Osteocyte (in vitro differentiated cells): Measurements from ENCODE around the gene USH1G. TPM values are rescaled to one million over a fixed set of nuclear protein-coding genes. Genes with fewer than 3 reads are reported as not detected.

Source experiments
- DNase-seq: peaks from one replicate; pipeline ENCODE4 v3.0.0; 2021; ENCODE audit warnings: mixed read lengths; ENCODE audit not compliant: unreplicated experiment; ENCODE audit errors: extremely low spot score
- H3K27ac Mint-ChIP-seq: one replicate; pipeline ENCODE4 v1.8.0; 2021; ENCODE audit warnings: mild to moderate bottlenecking, mixed read lengths; ENCODE audit not compliant: unreplicated experiment
- H3K27me3 Mint-ChIP-seq: one replicate; pipeline ENCODE4 v1.8.0; 2021; ENCODE audit warnings: mixed read lengths; ENCODE audit not compliant: unreplicated experiment
- H3K36me3 Mint-ChIP-seq: one replicate; pipeline ENCODE4 v1.8.0; 2021; ENCODE audit warnings: mixed read lengths; ENCODE audit not compliant: unreplicated experiment
- H3K4me1 Mint-ChIP-seq: one replicate; pipeline ENCODE4 v1.8.0; 2021; ENCODE audit warnings: mixed read lengths; ENCODE audit not compliant: unreplicated experiment
- H3K4me3 Mint-ChIP-seq: one replicate; pipeline ENCODE4 v1.8.0; 2021; ENCODE audit warnings: mild to moderate bottlenecking, moderate library complexity, mixed read lengths; ENCODE audit not compliant: unreplicated experiment
- H3K9me3 Mint-ChIP-seq: one replicate; pipeline ENCODE4 v1.8.0; 2021; ENCODE audit warnings: mixed read lengths; ENCODE audit not compliant: unreplicated experiment
- total RNA-seq: library from RNA; stranded (reverse); gene quantifications from 2 replicates; pipeline ENCODE4 v1.2.1, GENCODE V29; 2021
- TF ChIP-seq, protein P1 (sequence below): fragments of 200-600 bp; sonication (generic); IDR thresholded peaks from 2 replicates; pipeline ENCODE4 v1.5.0; 2021; ENCODE audit warnings: antibody characterized with exemption, mild to moderate bottlenecking, moderate library complexity

USH1G gene
- total RNA-seq, 1 donor from 2014 or later = not detected

DNA sequence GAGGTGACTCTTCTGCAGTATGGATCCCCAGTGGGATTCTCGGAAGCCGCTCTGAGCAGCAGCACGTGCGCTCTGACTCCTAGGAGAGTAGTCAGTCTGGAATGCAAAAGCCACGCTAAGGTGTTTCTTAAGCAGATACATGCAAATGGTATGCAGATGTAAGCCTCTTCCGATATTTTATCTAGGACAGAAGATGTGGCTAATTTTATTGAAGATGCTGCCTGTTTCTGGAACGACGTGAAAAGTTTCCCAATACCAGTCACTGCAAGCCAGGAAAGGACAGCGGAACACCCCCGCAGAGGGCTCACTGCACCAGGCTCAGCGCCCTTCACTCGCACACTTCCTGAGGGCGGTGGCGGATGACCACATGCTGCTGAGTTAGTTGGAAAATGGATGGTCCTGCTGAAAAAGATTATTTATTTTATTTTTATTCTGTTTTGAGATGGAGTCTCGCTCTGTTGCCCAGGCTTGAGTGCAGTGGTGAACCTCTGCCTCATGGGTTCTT, 39.8 kb downstream of the USH1G start:
- H3K27me3 Mint-ChIP-seq = peaks cover 53% of the 10 kb centered on the region
- no peaks in the 10 kb centered on the region for H3K9me3 Mint-ChIP-seq
- TF ChIP-seq, protein P1, sequence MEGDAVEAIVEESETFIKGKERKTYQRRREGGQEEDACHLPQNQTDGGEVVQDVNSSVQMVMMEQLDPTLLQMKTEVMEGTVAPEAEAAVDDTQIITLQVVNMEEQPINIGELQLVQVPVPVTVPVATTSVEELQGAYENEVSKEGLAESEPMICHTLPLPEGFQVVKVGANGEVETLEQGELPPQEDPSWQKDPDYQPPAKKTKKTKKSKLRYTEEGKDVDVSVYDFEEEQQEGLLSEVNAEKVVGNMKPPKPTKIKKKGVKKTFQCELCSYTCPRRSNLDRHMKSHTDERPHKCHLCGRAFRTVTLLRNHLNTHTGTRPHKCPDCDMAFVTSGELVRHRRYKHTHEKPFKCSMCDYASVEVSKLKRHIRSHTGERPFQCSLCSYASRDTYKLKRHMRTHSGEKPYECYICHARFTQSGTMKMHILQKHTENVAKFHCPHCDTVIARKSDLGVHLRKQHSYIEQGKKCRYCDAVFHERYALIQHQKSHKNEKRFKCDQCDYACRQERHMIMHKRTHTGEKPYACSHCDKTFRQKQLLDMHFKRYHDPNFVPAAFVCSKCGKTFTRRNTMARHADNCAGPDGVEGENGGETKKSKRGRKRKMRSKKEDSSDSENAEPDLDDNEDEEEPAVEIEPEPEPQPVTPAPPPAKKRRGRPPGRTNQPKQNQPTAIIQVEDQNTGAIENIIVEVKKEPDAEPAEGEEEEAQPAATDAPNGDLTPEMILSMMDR = no peak
- DNase-seq = no peak
- H3K36me3 Mint-ChIP-seq = no peaks in the 10 kb centered on the region
- H3K4me3 Mint-ChIP-seq = no peak overlapping the region
- no peaks in the 10 kb centered on the region for H3K4me1 Mint-ChIP-seq
- H3K27ac Mint-ChIP-seq = no peak overlapping the region

DNA sequence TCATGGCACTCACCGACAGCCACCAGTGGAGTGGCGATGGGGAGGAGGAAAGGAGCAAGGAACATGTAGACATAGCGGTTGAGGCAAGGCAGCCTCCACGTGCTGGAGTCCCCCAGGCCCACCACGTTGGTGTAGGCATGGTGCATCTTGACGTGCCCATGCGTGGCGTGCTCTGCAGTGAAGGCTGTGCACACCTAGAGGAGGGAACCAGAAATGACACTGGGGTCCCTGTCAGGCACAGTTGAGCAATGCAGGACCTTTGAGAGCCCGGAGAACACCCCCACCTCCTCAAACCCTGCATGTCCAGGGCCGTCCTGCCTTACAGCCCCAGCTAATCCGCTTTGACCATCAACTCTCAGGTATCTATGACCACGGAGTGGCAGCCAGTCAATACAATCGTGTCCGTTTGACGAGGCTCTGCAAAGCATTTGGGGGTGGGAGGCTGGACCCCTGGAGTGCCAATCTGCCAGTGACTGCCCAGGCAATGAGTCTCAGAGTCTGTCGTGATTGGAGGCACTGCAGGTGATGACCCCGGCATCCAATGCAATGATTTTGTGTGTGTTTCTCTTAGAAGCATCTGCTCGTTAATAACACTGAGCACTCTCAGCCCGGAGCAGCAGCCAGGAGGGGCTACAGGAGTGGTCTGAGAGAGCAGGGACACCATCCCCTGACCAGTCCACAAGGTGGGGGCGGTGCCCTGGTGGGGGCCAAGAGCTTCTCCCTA, 40.4 kb downstream of the USH1G start:
- no peaks in the 10 kb centered on the region for H3K4me1 Mint-ChIP-seq
- peaks cover 49% of the 10 kb centered on the region for H3K27me3 Mint-ChIP-seq
- no peak for DNase-seq
- no peak overlapping the region for H3K4me3 Mint-ChIP-seq
- no peaks in the 10 kb centered on the region for H3K9me3 Mint-ChIP-seq
- H3K27ac Mint-ChIP-seq = no peak overlapping the region
- TF ChIP-seq, protein P1 = no peak
- H3K36me3 Mint-ChIP-seq = no peaks in the 10 kb centered on the region

DNA sequence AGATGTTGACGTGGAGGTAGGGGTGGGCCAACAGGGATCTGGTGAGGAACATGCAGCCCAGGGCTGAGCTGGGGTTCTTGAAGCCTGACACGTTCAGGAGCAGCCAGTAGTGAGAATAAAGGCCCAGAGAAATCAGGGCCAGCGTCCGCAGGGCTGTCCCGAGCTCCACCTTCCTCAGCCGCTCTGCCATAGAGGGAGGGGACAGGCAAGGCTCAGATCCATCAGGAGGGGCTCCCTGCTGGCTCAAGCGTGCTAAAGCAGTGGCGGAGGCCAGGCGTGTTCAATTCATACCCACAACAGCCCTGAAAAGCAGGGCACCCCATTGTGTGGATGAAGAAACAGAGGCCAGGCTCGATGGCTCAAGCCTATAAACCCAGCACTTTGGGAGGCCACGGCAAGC, 42.0 kb downstream of the USH1G start:
- Mint-ChIP-seq H3K4me3 (no peak overlapping the region), H3K9me3 (no peaks in the 10 kb centered on the region), H3K27me3 (peaks cover 39% of the 10 kb centered on the region), H3K27ac (no peak overlapping the region), H3K4me1 (no peaks in the 10 kb centered on the region), H3K36me3 (no peaks in the 10 kb centered on the region)
- DNase-seq = no peak
- TF ChIP-seq, protein P1 = no peak

DNA sequence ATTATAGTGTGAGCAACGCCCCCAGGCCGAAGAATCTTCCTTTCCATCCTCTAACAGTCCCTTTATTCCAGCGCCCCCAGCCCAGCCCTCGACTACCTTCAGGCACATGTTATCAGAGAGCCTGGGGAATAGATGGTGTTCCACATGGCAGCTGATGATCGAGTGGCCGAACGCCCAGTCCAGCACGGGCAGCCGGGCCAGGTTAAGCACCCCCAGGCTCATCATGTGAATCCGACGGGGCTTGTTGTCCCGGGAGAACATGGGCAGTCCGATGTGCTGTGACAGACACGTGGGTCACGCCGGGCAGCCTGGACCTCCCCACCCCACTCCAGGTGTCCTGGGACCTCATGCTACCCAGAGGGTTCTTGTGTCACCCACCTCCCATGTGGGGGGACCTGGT, 43.7 kb downstream of the USH1G start:
- TF ChIP-seq, protein P1 = no peak
- Mint-ChIP-seq H3K27ac (no peak overlapping the region), H3K4me1 (no peaks in the 10 kb centered on the region), H3K9me3 (no peaks in the 10 kb centered on the region), H3K36me3 (no peaks in the 10 kb centered on the region), H3K4me3 (no peak overlapping the region), H3K27me3 (peaks cover 32% of the 10 kb centered on the region)
- DNase-seq = no peak

DNA sequence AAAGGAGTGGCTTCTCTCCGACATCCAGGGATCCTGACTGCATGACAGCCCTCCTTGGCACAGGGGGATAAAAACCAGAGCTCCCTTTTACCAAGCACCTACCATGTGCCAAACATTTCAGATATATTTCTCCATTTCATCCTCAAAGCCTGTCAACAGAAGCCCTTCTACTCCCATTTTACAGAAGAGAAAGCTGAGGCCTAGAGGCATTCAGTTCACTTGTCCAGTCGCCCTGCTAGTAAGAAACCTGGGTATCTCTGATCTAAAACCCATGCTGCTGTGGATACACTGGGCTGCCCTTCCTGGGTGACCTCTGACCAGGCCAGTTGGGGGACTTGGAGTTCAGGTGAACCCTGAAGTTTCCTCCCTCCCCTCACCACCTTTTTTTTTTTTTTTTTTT, 44.4 kb downstream of the USH1G start:
- no peaks in the 10 kb centered on the region for H3K36me3 Mint-ChIP-seq
- TF ChIP-seq, protein P1 = no peak
- H3K9me3 Mint-ChIP-seq = no peaks in the 10 kb centered on the region
- DNase-seq = no peak
- H3K27me3 Mint-ChIP-seq = peaks cover 29% of the 10 kb centered on the region
- H3K4me1 Mint-ChIP-seq = peaks cover 3% of the 10 kb centered on the region
- H3K27ac Mint-ChIP-seq = no peak overlapping the region
- H3K4me3 Mint-ChIP-seq = no peak overlapping the region
